Activated naive CD8-positive, alpha-beta T cell (primary cell): ENCODE data around the gene C16orf78.

ENCODE experiments used
- H3K27ac Mint-ChIP-seq: one replicate; pipeline ENCODE4 v1.8.0; 2021; ENCODE audit warnings: mixed read lengths
- H3K27me3 Mint-ChIP-seq: one replicate; pipeline ENCODE4 v1.8.0; 2021; ENCODE audit warnings: mixed read lengths
- H3K36me3 Mint-ChIP-seq: one replicate; pipeline ENCODE4 v1.8.0; 2021; ENCODE audit warnings: mixed read lengths
- H3K4me1 Mint-ChIP-seq: one replicate; pipeline ENCODE4 v1.8.0; 2021; ENCODE audit warnings: low read depth, mixed read lengths
- H3K4me3 Mint-ChIP-seq: one replicate; pipeline ENCODE4 v1.8.0; 2021; ENCODE audit warnings: mild to moderate bottlenecking, mixed read lengths
- H3K9me3 Mint-ChIP-seq: one replicate; pipeline ENCODE4 v1.8.0; 2021; ENCODE audit warnings: low read depth, mixed read lengths

C16orf78 gene

GRCh38 chr16:49343291-49343690, 30.3 kb upstream of the C16orf78 start:
- Mint-ChIP-seq H3K27me3 (peaks cover 14% of the 10 kb centered on the region), H3K9me3 (no peaks in the 10 kb centered on the region), H3K4me3 (no peak overlapping the region), H3K27ac (no peak overlapping the region), H3K4me1 (no peaks in the 10 kb centered on the region), H3K36me3 (no peaks in the 10 kb centered on the region)

GRCh38 chr16:49344401-49344800, 29.2 kb upstream of the C16orf78 start:
- Mint-ChIP-seq H3K27me3 (peaks cover 7% of the 10 kb centered on the region), H3K36me3 (no peaks in the 10 kb centered on the region)

GRCh38 chr16:49345829-49346228, 27.8 kb upstream of the C16orf78 start:
- Mint-ChIP-seq H3K27me3 (peaks cover 10% of the 10 kb centered on the region), H3K4me1 (no peaks in the 10 kb centered on the region), H3K27ac (no peak overlapping the region), H3K9me3 (no peaks in the 10 kb centered on the region), H3K36me3 (no peaks in the 10 kb centered on the region), H3K4me3 (no peak overlapping the region)

More at GRCh38 chr16:49344401-49344800, 29.2 kb upstream of the C16orf78 start:
- Mint-ChIP-seq H3K4me3 (no peak overlapping the region), H3K4me1 (no peaks in the 10 kb centered on the region), H3K9me3 (no peaks in the 10 kb centered on the region), H3K27ac (no peak overlapping the region)

GRCh38 chr16:49346459-49346858, 27.1 kb upstream of the C16orf78 start:
- no peaks in the 10 kb centered on the region for H3K4me1 Mint-ChIP-seq
- H3K27me3 Mint-ChIP-seq, result peaks cover 12% of the 10 kb centered on the region
- H3K4me3 Mint-ChIP-seq, result no peak overlapping the region
- no peaks in the 10 kb centered on the region for H3K36me3 Mint-ChIP-seq
- no peaks in the 10 kb centered on the region for H3K9me3 Mint-ChIP-seq
- H3K27ac Mint-ChIP-seq, result no peak overlapping the region

DNA sequence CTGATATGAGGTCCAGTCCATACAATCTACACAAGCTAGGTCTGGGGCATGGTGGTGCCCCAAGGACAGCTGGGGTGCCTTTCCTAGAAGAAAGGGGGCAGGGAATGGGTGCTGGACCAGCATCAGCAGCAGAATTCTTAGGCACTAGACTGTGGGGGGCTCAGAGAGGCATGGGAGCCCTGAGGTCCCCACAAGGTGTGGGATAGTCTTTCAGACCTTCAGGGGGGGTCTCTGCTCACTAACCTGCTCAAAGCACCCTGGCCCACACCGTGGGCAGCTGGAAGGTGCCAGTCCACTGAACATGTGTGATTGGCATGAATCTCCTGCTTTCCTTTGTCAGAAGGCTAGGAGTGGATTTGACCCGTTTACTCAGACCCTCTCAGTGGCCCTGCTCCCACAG, 26.1 kb upstream of the C16orf78 start:
- H3K27me3 Mint-ChIP-seq, result peaks cover 11% of the 10 kb centered on the region
- H3K36me3 Mint-ChIP-seq, result no peaks in the 10 kb centered on the region
- no peaks in the 10 kb centered on the region for H3K4me1 Mint-ChIP-seq
- H3K27ac Mint-ChIP-seq, result no peak overlapping the region
- H3K9me3 Mint-ChIP-seq, result no peaks in the 10 kb centered on the region
- H3K4me3 Mint-ChIP-seq, result no peak overlapping the region

- H3K27me3 Mint-ChIP-seq, result peaks cover 12% of the 10 kb centered on the region
- no peak overlapping the region for H3K27ac Mint-ChIP-seq
- no peaks in the 10 kb centered on the region for H3K9me3 Mint-ChIP-seq
- H3K4me1 Mint-ChIP-seq, result no peaks in the 10 kb centered on the region
- no peaks in the 10 kb centered on the region for H3K36me3 Mint-ChIP-seq
- H3K4me3 Mint-ChIP-seq, result no peak overlapping the region
These were observed 25.0 kb upstream of the C16orf78 start for GRCh38 chr16:49348408-49349176.

GRCh38 chr16:49349446-49350168, 24.0 kb upstream of the C16orf78 start:
- no peak overlapping the region for H3K4me3 Mint-ChIP-seq

GRCh38 chr16:49350265-49351095, 23.1 kb upstream of the C16orf78 start:
- Mint-ChIP-seq H3K36me3 (no peaks in the 10 kb centered on the region), H3K27me3 (peaks cover 14% of the 10 kb centered on the region)

More at GRCh38 chr16:49349446-49350168, 24.0 kb upstream of the C16orf78 start:
- H3K27ac Mint-ChIP-seq, result no peak overlapping the region
- no peaks in the 10 kb centered on the region for H3K9me3 Mint-ChIP-seq
- peaks cover 14% of the 10 kb centered on the region for H3K27me3 Mint-ChIP-seq
- H3K4me1 Mint-ChIP-seq, result no peaks in the 10 kb centered on the region
- H3K36me3 Mint-ChIP-seq, result no peaks in the 10 kb centered on the region

DNA sequence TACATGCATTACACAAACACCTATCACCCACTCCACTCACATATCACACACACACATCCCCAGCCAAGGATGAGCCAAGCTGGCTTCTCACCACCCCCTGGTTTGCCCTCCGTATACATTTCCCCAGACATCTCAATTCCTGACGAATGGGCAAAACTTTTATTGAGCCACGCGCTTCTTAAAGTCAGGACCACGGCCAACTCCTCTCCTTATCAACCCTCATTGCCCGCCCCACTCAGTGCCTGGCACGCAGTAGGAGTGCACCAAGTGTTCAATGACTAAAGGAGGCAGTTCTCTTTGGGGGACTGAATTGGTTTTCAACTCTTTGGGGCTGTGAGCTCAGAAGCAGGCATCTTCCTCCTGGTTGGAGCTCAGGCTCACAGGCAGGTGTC, 22.5 kb upstream of the C16orf78 start:
- Mint-ChIP-seq H3K9me3 (no peaks in the 10 kb centered on the region), H3K4me1 (no peaks in the 10 kb centered on the region), H3K27me3 (peaks cover 12% of the 10 kb centered on the region), H3K36me3 (no peaks in the 10 kb centered on the region), H3K4me3 (no peak overlapping the region), H3K27ac (no peak overlapping the region)

More at GRCh38 chr16:49350265-49351095, 23.1 kb upstream of the C16orf78 start:
- Mint-ChIP-seq H3K4me3 (no peak overlapping the region), H3K9me3 (no peaks in the 10 kb centered on the region), H3K4me1 (no peaks in the 10 kb centered on the region), H3K27ac (no peak overlapping the region)

GRCh38 chr16:49352892-49353291, 20.7 kb upstream of the C16orf78 start:
- H3K27me3 Mint-ChIP-seq, result peaks cover 12% of the 10 kb centered on the region
- H3K4me1 Mint-ChIP-seq, result no peaks in the 10 kb centered on the region
- no peak overlapping the region for H3K27ac Mint-ChIP-seq
- no peaks in the 10 kb centered on the region for H3K36me3 Mint-ChIP-seq
- no peak overlapping the region for H3K4me3 Mint-ChIP-seq
- H3K9me3 Mint-ChIP-seq, result no peaks in the 10 kb centered on the region

DNA sequence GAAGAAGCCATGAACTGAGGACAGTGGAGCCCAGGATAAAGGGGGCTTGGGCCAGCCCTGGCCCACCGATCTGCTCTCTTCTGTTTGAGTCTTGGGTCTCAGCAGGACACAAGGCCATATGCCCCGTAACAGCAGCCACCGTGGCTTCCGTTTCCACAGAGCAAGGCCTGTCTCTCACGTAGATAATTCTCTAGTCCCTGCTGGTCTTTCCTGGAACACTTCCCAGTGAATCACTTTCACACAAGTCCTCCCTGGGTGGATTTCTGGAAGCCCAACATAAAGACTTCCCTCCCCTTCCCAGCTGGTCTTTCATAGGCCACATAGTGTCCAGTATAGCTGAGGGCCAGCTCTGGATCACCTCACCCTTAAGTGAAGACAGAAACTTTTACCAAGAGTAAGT, 19.9 kb upstream of the C16orf78 start:
- Mint-ChIP-seq H3K9me3 (no peaks in the 10 kb centered on the region), H3K4me1 (no peaks in the 10 kb centered on the region), H3K27ac (no peak overlapping the region), H3K36me3 (no peaks in the 10 kb centered on the region), H3K4me3 (no peak overlapping the region), H3K27me3 (peaks cover 12% of the 10 kb centered on the region)

- no peaks in the 10 kb centered on the region for H3K36me3 Mint-ChIP-seq
- no peaks in the 10 kb centered on the region for H3K4me1 Mint-ChIP-seq
- H3K27me3 Mint-ChIP-seq, result peaks cover 12% of the 10 kb centered on the region
- no peak overlapping the region for H3K27ac Mint-ChIP-seq
- no peaks in the 10 kb centered on the region for H3K9me3 Mint-ChIP-seq
- no peak overlapping the region for H3K4me3 Mint-ChIP-seq
These were observed 19.5 kb upstream of the C16orf78 start for GRCh38 chr16:49354101-49354500.

- no peaks in the 10 kb centered on the region for H3K9me3 Mint-ChIP-seq
- no peak overlapping the region for H3K27ac Mint-ChIP-seq
- peaks cover 12% of the 10 kb centered on the region for H3K27me3 Mint-ChIP-seq
- H3K36me3 Mint-ChIP-seq, result no peaks in the 10 kb centered on the region
- no peaks in the 10 kb centered on the region for H3K4me1 Mint-ChIP-seq
- no peak overlapping the region for H3K4me3 Mint-ChIP-seq
These were observed 18.6 kb upstream of the C16orf78 start for GRCh38 chr16:49354991-49355390.

DNA sequence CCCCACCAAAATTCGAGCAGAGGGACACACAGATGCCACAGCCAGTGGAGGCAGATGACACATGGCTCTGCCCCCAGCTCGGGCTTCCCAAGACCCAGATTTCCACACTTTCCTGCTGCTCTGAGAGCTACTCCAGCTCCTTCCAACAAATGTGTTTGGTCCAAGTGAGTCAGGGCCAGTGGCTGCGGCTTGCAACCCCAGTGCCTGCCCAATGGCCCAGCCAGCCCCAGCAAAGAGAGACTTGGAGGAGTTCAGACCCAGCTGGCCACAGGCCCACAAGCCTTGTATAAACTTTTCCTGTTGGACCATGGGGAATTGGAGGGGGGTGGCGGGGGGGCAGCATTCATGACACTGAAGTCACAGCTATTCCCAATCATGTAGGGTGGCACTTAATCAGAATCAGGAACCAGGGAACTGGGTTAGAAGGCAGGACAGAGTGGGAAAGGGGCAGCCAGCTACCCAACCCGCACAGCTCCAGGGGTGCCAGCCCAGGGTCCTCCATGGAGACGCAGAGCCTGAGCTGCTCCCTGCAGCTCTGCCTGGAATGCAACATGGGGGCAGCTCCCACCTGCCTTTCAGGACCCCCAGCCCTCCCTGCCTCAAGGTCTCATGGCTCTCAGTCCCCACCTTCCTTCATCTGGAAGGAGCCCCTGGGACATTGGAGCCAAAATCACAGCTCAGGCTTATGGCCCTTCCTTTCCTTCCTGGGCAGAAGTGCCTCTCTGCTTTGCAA, 17.5 kb upstream of the C16orf78 start:
- H3K9me3 Mint-ChIP-seq, result no peaks in the 10 kb centered on the region
- H3K27me3 Mint-ChIP-seq, result peaks cover 5% of the 10 kb centered on the region
- no peak overlapping the region for H3K4me3 Mint-ChIP-seq
- no peak overlapping the region for H3K27ac Mint-ChIP-seq
- H3K4me1 Mint-ChIP-seq, result no peaks in the 10 kb centered on the region
- no peaks in the 10 kb centered on the region for H3K36me3 Mint-ChIP-seq
